ENCODE measurements around the gene THAP8.
A peak's percentile ranks its signal among the peaks of the same experiment; 100 is the strongest.

DNA sequence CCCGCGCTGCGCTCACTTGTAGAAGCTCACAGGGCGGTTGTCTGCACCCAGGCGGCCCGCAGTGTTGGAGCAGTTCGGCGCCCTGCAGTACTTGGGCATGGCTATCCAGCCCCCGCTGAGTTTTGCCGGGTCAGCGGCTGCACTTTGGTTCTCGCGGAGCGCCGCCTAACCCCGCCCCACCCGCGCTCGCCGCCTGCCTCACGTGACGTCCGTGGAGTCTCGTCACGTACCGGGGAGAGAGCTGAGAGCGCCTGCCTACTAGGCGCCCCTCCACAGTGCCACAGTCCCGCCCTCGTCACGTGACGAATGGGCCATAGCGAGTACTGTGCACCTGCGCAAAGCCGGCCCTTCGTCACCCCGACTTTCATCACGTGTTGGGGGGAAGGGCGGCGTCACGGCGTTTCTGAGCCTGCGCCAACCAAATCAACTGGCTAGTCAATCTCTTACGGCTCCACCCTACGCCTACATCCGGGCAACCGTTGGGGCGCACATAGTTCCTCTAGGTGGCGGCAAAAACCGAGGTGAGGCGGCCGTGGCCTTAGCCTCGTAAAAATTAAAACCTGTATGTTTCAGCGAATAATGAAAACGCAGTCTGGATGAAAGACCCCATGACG lies at the start of gene THAP8:
- TF ChIP-seq CTCF (conservative IDR thresholded peaks at IDR 0.05; ENCODE audit: low read length) (peak; percentile 49), EZH2phosphoT487 (IDR thresholded peaks at IDR 0.05; ENCODE audit: borderline replicate concordance) (no peak)

All from Loucy (cell line).